AG04450 (cell line): ENCODE measurements around the gene NDUFA7. TPM values are rescaled to one million over a fixed set of nuclear protein-coding genes. Genes with fewer than 3 reads are reported as not detected.
"Not testable (repeated sequence)": the region's sequence is repeated elsewhere in the genome, so short reads cannot be mapped to it uniquely, and the experiment has no call there.

ENCODE experiments used
- CTCF ChIA-PET: fragments of 300-600, 350-600 bp; formaldehyde crosslinking; extraction: SDS; loops from one replicate; lab custom pipeline; 2022; ENCODE audit warnings: antibody characterized with exemption, inconsistent platforms; lab: Charles Lee
- POLR2A ChIA-PET: fragments of 350-600 bp; formaldehyde crosslinking; extraction: SDS; loops from one replicate; lab custom pipeline; 2021; ENCODE audit warnings: antibody characterized with exemption, inconsistent platforms; lab: Yijun Ruan, JAX
- DNase-seq: peaks from one replicate; pipeline ENCODE4 v3.0.0-alpha.2; 2011; ENCODE audit warnings: low read depth, low spot score
- H3K27ac ChIP-seq: one replicate; pipeline ENCODE4 v1.5.1; 2012; ENCODE audit warnings: low read depth, low read length, control low read depth
- H3K27me3 ChIP-seq: one replicate; pipeline ENCODE4 v1.6.0; 2012; ENCODE audit warnings: low read length; ENCODE audit not compliant: control insufficient read depth, insufficient read depth
- H3K4me3 ChIP-seq: 2 replicates; pipeline ENCODE4 v1.5.1; 2011; ENCODE audit warnings: mild to moderate bottlenecking, low read depth, low read length, control low read depth
- H3K9me3 ChIP-seq: 2 replicates; pipeline ENCODE4 v1.5.1; 2012; ENCODE audit warnings: low read length; ENCODE audit not compliant: control insufficient read depth, insufficient read depth
- polyA plus RNA-seq: library from polyadenylated mRNA; depleted of rRNA; stranded (reverse); fragments of >200 nt; gene quantifications from 2 replicates; pipeline ENCODE4 v1.2.3, GENCODE V29; 2011
- TF ChIP-seq, protein P1 (sequence below): IDR thresholded peaks from 2 replicates; pipeline ENCODE4 v1.5.1; 2011; ENCODE audit warnings: low read depth, low read length, control low read depth, inconsistent platforms

Gene NDUFA7
- polyA plus RNA-seq, 1 experiment: 31.5 TPM

DNA sequence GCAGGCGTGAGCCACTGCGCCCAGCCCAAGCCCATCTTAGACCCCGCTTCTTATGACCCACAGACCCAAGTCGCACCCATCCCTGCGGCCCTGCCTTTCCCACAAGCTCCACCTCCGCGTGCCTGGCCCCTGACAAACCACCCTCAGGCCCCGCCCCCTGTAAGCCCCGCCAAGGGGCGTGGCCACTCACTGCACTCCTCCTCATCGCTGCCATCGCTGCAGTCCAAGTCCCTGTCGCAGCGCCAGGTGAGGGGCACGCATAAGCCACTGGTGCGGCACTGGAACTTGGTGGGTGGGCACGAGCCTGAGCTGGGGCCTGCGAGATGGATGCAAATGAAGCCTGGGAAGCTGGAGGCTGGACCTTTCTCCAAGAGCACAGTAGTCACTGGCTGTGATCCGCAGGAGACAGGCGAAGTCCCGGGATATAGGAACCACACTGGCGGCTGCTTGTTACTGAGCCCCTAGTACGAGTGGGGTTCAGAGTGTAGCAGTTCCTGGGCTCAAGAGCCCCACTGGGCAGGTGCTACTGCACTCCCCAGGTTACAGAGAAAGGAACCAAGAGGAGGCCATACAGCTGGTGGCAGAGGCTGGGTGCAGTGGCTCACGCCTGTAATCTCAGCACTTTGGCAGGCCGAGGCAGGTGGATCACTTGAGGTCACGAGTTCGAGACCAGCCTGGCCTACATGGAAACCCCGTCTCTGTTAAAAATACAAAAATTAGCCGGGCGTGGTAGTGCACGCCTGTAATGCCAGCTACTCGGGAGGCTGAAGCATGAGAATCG lies 16.1 kb downstream of the NDUFA7 start:
- ChIA-PET CTCF (no interaction called here), POLR2A (no interaction called here)
- Histone ChIP-seq H3K4me3 (no peak overlapping the region), H3K27ac (no peak overlapping the region), H3K9me3 (peaks cover 6% of the 10 kb centered on the region; the same call in 1 of the 2 replicates), H3K27me3 (no peaks in the 10 kb centered on the region)
- TF ChIP-seq, protein P1, sequence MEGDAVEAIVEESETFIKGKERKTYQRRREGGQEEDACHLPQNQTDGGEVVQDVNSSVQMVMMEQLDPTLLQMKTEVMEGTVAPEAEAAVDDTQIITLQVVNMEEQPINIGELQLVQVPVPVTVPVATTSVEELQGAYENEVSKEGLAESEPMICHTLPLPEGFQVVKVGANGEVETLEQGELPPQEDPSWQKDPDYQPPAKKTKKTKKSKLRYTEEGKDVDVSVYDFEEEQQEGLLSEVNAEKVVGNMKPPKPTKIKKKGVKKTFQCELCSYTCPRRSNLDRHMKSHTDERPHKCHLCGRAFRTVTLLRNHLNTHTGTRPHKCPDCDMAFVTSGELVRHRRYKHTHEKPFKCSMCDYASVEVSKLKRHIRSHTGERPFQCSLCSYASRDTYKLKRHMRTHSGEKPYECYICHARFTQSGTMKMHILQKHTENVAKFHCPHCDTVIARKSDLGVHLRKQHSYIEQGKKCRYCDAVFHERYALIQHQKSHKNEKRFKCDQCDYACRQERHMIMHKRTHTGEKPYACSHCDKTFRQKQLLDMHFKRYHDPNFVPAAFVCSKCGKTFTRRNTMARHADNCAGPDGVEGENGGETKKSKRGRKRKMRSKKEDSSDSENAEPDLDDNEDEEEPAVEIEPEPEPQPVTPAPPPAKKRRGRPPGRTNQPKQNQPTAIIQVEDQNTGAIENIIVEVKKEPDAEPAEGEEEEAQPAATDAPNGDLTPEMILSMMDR: no peak
- DNase-seq: no peak

DNA sequence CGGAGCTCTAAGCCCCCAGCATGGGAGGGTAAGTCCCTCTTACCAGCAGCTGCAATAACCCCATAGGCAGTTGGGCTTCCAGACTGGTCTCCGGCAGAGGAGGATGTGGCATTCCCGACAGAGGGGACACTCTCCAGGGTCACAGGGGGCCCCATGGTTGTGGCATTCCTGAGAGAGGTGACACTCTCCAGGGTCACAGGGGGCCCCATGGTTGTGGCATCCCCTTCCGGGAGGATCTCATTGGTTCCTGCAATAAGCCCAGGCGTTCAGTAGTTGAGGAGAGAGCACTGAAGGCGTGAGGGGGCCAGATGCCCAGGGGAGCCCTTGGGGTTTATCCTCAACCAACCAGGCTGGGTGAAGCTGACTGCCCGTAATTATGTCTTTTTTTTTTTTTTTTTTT lies 18.4 kb downstream of the NDUFA7 start:
- POLR2A ChIA-PET: no interaction called here
- no peak overlapping the region for H3K4me3 ChIP-seq
- H3K9me3 ChIP-seq: peaks cover 6% of the 10 kb centered on the region; the same call in 1 of the 2 replicates
- CTCF ChIA-PET: no interaction called here
- TF ChIP-seq, protein P1: no peak
- no peak overlapping the region for H3K27ac ChIP-seq
- H3K27me3 ChIP-seq: no peaks in the 10 kb centered on the region
- DNase-seq: no peak

DNA sequence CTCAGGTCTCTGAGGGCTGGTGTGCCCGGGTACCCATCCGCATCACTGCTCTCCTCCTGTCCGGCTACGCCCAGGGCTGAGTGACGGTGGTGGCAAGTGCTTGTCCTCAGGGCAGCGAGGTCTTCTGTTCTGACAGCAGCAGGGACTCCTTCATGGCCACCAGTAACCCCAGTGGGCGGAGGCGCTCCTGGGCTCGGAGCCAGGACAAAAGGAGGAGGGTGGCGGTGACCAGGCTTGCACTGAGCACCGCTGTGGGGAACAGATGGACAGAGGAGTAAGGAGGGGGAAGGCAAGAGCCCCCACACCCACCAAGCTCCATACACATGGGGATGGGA lies 18.9 kb downstream of the NDUFA7 start:
- TF ChIP-seq, protein P1: no peak
- POLR2A ChIA-PET: no interaction called here
- CTCF ChIA-PET: no interaction called here

DNA sequence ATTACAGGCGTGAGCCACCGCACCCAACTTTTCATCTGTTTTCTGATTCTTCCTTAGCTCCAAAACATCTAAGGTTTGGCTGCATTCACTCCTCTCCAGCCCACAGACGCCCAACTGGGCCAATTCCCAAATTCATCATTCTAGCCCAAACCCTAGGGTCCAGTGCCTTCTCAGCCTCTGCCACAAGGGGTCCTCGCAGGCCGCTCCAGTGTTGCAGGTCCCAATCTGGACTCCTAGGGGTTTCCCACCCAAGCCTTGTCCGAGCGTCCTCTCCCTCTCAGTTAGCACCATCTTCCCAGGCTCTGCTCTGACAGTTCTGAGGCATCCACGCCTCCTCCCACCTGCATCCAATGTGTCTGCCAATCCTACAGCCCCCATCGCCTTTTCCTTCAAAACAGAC lies 29.8 kb downstream of the NDUFA7 start:
- POLR2A ChIA-PET, H3K27me3 ChIP-seq, H3K4me3 ChIP-seq, H3K9me3 ChIP-seq, H3K27ac ChIP-seq, DNase-seq, CTCF ChIA-PET: not testable (repeated sequence)

More for the DNA sequence above, 18.9 kb downstream of the NDUFA7 start:
- DNase-seq: no peak
- Histone ChIP-seq H3K27me3 (no peaks in the 10 kb centered on the region), H3K27ac (no peak overlapping the region), H3K9me3 (peaks cover 6% of the 10 kb centered on the region; the same call in 1 of the 2 replicates), H3K4me3 (no peak overlapping the region)

DNA sequence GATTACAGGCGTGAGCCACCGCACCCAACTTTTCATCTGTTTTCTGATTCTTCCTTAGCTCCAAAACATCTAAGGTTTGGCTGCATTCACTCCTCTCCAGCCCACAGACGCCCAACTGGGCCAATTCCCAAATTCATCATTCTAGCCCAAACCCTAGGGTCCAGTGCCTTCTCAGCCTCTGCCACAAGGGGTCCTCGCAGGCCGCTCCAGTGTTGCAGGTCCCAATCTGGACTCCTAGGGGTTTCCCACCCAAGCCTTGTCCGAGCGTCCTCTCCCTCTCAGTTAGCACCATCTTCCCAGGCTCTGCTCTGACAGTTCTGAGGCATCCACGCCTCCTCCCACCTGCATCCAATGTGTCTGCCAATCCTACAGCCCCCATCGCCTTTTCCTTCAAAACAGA lies 44.7 kb downstream of the NDUFA7 start:
- CTCF ChIA-PET, H3K27me3 ChIP-seq, H3K9me3 ChIP-seq, DNase-seq, POLR2A ChIA-PET, H3K4me3 ChIP-seq, H3K27ac ChIP-seq: not testable (repeated sequence)

DNA sequence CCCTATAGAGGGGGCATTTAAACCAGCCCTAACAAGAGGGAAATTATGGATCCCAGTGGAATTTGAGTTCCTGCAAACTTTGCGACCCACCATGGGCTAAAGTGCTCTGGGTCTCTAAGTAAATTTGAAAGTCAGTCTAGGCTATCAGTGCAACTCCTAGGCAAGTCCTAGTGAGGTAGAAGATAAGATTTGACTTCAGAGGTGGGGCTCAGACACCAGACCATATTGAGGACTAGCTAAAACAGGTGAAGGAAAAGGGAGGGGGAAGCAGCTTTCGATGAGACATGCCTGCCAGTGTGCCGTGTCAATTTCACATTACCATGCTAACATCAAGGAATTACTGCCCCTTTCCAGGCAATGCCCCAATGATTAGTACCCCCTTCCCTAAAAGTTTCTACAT lies 51.5 kb downstream of the NDUFA7 start:
- no peak overlapping the region for H3K27ac ChIP-seq
- TF ChIP-seq, protein P1: no peak
- H3K9me3 ChIP-seq: no peaks in the 10 kb centered on the region
- peaks cover 2% of the 10 kb centered on the region for H3K27me3 ChIP-seq
- H3K4me3 ChIP-seq: no peak overlapping the region
- CTCF ChIA-PET: interaction anchor here (0.5 to 2.7 kb wide), 11 partner anchors 10 to 401 kb away, joined by 3 to 15 read pairs (median 3); partner anchors contain the start of gene TIMM44
- POLR2A ChIA-PET: no interaction called here
- DNase-seq: no peak
